NOMO-1 treated with dmso at 0.1 percent for 144 hours (cell line): ENCODE measurements around the gene OR6B2.

ENCODE experiments used
- DNase-seq: peaks from one replicate; lab custom pipeline; 2025; ENCODE audit not compliant: unreplicated experiment; lab: John Stamatoyannopoulos, UW

OR6B2 gene

DNA sequence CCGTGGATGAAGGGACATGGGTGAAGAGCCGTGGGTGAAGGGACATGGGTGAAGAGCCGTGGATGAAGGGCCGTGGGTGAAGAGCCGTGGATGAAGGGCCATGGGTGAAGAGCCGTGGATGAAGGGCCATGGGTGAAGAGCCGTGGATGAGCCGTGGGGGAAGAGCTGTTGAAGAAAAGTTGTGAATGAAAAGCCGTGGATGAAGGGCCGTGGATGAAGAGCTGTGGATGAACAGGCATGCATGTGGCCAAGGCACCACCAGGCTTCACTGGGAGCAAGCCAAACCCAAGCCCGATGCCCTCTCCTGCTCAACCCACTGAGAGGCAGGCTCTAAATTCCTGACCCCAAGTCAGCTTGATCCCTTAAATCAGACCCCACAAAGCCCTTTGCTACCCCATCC, 12.5 kb upstream of the OR6B2 start:
- DNase-seq: no peak

DNA sequence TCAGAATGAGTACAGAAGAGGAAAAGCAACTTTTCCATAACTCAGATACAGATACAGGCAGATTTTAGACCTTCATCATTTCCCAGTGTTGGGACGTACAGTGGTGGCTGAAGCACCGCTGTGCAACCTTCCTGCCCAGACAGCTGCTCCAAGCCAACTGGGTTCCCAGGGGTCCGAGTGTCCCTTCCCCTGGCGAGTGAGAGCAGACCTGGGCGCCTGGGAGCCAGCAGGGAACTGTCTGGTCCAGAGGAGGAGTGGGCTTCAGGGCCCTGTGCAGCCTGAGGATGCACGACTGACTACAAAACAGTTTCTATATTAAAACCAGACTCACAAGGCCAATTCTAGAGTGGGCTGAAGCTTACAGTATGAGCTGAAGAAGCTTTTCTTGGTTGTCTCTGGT, 11.1 kb upstream of the OR6B2 start:
- no peak for DNase-seq

DNA sequence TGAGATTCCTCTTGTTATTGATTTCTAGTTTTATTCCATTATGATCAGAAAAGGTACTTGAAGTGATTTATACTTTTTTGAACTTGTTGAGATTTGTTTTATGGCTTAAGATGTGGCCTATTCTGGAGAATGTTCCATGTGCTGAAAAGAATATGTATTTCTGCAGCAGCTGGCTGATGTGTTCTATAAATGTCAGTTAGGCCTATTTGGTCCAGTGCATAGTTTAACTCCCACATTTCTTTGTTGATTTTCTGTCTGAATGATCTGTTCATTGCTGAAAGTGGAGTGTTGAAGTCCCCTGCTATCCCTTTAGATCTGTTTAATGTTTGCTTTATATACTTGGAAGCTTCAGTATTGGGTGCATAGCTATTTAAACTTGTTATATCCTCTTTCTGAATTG, 7.1 kb upstream of the OR6B2 start:
- no peak for DNase-seq

DNA sequence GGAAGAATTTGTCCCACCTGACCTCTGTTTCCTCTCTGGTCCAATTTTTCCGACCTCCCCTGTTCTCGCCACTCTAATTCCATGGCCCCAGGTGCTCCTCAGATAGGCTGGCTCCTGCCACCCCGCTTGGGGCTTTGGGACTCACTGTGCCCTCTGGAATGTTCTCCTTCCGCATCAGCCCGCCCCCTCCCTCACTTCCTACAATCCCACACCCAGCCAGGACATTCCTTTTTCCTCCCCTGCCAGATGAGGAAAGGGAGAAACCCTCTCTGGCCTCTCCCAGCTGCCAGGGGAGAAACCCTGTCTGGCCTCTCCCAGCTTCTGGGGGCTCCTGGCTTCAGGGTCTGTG, 3.1 kb upstream of the OR6B2 start:
- no peak for DNase-seq

DNA sequence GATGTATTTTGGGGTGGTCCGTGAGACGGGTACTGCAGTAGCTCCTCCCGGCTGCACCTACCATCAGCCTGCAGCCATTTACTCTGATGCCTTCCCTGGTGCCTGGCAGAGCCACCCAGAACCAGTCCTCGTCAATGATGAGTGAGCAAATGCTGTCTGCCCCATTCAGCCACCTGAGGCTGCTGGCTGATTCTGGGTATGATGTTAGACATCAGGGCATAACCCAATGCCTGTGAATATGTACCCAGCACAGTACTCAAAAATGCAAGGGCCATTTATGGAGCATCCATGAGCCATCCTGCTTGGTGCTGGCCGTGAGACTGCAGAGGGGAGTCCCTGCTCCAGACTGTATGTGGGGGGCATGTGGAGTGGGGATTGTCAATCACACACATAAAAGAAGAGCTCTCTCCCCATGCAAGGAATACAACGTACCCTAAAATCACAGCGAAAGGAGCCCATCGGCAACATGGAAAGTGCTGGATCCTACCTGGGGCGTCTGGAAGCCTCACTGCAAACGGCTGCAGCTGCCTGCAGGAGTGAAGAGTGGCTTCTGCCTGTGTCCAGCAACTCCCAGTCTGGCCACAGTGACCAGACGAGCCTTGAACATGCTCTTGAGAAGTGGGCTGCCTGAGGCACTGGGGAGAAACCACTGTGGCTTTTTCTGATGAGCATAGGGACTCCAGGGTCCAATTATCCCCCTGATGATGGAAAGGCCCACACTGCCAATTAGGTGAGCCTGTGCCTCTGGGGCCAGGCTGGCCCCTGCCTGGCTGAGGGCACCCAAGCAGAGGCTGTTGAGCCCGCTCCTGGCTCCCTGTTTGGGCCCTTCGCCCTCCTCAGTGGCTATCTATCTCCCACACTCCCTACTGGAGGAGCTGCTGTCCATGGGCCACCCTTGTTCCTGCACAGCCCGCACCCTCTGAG, 2.4 kb upstream of the OR6B2 start:
- DNase-seq: no peak

DNA sequence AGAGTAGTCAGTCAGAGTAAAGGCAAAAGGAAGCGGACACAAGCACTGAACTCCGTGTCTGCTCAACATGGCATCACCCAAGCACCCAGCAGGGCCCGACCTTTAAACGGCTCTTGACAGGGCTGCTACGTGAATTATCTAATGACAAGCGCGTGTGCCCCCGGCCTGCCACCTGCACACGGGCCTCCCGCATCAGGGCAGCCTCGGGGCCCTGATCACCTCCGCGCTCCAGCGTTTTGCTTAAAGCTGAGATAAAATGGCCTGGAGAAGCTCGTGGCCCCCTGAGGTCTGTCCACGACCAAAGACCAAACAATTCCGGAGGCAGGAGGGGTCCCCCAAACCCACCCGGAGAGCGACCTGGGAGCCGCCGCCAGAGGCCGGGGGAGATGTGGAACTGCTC, 5.5 kb downstream of the OR6B2 start:
- peak; percentile 5 for DNase-seq

DNA sequence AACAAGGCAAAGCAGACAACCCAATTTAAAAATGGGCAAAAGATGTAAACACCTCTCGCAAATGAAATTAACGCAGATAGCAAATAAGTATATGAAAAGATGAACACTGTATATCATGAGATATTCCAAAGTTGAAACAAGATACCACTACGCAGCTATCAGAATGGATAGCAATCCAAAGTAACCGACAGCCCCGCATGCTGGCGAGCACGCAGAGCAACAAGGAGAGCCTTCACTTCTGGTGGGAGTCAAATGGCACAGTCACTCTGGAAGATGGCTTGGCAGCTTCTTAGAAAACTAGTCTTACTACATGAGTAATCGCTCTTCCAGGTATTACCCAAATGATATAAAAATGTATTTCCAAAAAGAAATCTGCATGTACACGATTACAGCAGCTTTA, 6.4 kb downstream of the OR6B2 start:
- DNase-seq: no peak

DNA sequence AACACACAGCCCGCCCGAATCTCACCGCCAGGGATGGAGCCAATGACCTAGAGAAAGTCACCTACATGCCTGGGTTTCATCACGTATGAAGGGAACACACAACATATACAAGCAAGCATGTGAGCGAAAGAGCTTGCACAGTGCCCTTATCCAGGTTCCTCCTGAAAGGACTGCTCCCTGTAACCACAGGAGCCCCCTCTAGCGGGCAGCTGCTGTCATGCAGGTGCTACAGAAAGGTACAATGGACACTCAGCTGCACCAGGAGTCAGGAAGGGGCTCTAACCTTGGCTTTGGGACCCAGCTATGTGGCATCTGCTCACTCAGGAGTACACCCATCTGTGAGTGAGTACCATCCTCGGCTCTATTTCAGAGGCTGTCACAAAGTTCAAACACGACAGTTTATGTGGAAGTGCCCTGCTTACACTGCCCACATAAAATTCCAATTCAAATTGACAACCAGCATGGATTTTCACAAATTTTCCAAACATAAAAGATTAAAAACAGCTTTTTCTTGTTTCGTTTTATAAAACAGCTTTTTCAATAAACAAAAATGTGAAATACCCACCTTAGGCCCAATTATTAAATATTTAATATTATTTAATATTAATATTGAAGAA, 8.6 kb downstream of the OR6B2 start:
- DNase-seq: peak; percentile 5

DNA sequence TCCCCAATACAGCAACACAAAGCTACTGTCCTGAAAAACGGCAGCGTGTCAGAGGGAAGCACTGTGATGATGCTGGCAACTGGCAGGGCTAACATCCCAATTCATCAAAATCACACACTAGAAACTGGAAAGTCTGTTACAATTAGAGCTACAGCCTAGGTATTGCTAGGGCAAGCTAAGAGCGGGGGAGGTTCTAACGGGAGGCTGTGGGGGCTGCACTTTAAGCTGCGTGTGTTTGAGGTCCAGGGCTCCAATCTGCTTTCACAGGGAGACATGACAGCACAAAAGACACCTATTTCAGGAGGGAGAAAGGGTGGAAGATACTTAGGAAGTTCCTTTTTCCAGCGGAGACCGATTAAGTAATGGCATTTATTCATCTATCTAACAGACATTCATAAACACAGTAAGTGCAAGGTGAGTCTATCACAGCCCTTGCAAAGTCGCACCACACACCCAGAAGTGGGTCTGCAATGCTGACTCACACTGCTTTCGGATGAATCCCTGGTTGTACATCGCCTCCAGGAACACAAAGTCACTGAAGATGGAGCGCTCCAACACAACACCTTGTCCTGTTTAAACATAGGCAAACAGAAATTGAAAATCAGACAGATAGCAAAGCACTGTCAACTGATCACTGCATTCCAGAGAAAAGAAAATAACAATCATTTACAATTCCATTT, 12.0 kb downstream of the OR6B2 start:
- no peak for DNase-seq

DNA sequence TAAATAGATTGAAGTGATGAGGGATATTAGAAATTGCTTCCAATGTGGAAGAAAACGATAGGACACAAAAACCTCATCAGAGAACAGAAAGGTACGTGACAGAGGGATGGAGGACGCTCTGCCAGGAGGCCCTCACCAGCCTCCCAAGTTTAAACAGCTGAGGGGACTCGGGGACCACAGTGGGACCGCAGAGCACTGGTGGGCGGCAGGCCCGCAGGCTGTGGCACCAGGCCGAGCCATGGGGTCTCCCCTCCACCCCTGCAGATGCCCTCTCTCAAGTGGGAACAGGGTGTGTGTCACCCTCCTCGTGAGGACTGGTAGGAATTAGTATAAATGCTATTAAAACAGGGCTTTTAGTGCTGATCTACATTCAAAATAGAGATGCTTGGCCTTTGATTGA, 15.9 kb downstream of the OR6B2 start:
- no peak for DNase-seq

DNA sequence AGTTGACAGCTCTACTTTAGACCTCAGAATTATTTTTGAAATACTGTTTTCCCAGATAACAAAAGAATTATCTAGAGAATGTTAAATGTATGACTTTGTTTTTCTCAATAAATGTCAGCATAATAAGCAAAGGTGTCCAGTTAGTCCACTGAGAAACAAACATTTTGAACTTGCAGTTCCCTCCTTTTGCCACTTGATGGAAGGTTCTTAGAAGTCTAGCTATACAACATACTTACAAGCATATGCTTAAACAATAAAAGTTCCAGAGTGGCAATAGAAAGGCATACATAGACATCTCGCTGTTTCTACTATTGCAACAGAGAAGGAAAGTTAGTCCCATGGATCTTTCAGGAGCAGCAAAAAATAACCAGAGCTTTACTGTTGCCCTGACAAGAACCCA, 16.9 kb downstream of the OR6B2 start:
- DNase-seq: no peak

DNA sequence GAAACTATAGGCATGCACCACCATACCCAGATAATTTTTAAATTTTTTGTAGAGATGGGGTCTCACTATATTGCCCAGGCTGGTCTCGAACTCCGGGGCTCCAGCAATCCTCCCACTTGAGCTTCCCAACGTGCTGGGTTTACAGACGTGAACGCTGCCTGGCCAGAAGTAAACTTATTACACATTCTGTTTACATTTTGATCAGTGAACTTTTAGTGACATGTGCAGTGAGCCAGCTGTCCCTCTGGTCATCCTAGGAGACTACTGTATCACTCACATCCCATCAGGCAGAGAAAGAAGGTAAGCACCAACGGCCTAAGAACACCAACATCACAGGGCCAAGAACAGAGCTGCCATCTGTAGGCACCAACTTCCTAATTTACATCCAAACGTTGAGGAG, 27.2 kb downstream of the OR6B2 start:
- no peak for DNase-seq

DNA sequence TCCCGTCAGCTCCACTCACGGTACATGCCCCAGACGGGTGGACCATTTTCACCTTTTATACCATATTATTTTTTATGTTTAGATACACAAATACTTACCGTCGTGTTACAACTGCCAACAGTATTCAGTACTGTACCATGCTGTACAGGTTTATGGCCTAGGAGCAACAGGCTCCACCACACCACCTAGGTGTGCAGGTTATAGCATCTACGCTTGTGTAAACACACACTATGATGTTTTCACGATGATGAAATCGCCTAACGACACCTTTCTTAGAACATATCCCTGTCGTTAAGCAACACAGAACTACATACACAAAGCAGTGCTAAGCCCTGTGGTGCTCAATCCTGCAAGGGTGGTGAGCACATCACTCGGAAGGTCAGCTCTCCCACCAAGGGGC, 29.6 kb downstream of the OR6B2 start:
- DNase-seq: no peak

DNA sequence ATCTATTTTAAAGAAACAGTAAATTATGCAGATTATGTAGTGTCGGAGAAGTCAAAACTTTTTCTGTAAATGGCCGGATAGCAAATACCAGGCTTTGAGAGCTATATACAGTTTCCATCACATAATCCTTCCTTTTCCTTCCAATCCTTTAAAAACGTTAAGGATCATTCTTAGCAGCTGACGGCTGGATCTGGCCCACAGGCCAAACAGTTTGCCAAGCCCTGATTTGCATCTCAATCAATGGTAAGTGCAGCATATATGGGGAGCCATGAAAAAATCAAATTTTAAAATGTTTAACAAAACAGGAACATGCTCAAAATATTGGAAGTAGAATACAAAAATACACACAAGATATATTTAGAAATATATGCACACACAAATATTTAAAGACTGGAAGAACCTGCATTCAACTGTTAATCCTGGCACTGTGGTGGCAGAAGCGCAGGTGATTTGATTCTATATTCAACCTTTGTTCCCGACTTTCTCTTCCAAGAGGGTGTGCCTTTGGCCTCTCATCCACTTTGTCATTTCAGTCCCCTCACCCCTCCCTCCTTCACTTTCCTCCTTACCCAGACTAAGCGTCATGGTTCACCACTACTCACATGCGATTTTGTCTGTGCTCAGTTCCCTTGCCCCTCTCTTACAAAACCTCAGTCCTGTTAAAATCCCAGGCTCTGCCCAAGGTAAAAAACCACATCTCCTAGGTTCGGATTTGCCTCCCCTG, 32.4 kb downstream of the OR6B2 start:
- no peak for DNase-seq

DNA sequence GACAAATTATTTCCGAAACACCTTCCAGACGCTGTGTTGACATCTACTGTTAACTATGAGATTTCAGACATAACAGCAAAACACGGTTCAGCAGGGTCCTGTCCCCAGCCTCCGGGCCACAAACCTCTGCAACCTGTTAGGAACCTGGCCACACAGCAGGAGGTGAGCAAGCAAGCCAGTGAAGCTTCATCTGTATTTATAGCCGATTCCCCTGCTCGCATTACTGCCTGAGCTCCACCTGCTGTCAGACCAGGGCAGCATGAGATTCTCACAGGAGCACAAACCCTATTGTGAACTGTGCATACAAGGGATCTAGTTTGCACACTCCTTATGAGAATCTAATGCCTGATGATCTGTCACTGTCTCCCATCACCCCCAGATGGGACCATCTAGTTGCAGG, 36.1 kb downstream of the OR6B2 start:
- no peak for DNase-seq

DNA sequence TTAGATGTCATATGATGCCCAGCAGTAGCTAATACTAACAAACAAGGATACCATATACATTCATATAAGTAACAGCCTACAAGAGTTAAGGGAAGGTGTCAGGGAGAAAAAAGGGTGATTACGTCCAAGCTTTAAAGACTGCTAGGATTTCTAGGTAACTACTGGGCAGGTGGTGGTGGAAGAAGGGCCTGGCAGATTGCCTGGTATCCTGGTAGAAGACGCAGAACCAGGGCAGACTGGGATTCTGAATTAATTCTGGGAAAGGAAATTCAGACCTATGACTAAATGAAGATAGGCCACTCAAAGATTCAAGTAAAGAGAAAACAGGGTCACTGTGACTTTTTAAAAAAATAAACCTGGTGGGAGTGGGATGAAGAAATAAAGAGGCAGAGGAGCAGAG, 36.9 kb downstream of the OR6B2 start:
- no peak for DNase-seq

DNA sequence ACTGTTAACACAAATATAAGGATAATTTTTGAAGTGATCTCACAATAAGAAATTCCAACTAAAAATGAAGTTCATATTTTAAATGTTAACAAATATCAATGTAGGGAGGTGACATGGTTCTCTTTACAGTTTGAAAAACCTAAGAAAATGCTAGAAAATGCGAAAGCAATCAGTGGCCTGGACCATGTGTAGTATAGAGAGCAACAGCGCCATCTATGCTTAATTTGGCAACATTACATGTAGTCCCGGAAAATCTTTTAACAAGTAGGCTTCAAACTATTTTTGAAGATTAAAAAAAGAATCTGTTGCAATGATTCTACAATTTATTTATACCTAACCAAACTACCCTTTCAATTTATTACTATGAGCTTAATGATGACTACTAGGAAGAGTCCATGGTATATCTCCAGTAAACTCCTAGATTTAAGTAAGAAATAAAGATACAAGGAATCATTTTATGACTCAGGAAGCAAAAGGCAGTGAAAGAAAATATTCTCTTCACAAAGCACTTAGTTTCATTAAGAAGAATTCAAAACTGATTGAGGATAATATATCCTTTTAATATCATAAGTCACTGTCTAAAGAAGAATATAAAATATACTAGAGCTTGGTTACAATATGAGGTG, 38.4 kb downstream of the OR6B2 start:
- DNase-seq: peak; percentile 10

DNA sequence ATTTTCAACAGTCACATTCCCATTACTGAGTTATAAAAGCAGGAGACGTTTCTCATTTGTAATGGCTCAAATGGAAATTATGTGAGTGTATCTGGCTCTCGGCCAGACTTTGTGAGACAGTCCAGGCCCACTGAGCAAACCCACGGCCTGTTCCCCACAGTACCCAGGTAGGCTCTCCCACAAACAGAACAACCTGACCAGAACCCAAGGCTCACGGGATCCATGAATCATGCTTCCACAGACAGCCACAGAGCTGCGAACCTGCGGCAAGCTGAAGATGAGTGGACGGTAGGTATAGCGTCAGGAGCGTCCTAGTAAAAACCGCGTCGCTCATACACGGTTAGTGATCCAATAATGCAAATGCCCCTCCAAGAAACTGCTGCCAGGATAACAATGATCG, 39.3 kb downstream of the OR6B2 start:
- no peak for DNase-seq

DNA sequence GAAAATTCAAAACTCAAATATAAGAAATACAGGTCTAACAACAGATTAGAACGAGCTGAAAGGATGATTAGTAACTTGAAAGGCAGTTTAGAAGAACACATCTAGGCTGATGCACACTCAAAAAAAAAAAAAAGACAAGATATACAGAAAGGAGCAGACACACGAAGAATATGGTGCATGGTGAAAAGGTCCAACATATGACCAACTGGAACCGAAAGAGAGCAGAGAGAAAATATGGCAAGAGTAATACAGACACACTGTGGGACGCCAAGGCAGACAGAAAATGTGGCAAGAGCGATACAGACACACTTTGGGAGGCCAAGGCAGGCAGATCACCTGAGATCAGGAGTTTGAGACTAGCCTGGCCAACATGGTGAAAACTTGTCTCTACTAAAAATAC, 44.9 kb downstream of the OR6B2 start:
- no peak for DNase-seq

DNA sequence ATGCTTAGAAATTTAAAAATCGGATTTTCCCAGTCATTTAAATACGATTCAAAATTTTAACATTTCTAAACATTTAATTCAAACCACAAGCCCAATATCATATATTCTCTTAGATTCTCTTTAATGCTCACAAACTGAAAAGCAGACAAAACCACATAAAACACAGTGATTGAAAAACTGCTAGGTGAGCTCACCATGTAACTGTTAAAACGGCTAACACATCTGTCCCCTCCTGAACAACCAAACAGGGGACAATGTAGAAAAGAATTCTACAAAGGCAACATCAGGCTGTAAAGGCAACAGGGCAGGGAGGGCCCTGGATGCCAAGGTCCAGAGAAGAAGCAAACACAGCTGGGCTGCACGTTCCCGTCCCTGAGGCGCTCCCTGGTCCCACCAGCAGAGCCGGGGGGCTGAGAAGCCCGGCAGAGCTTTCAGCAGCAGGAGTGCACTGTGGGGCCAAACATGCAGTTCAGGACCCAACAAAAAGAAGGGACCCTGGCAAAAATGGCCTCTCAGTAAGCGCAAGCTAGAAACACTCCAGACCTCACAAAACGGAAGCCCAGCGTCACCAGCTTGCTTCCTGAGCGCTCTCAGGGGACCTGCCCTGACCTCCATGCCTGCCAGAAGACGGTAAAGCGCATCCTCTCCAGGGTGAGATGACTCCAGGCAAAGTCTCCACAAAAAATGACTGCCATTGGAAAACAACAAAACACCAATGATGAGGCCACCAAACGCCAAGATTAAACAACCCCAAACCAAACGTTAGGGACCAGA, 45.6 kb downstream of the OR6B2 start:
- no peak for DNase-seq
